ENCODE data around the gene RNF17. TPM values are rescaled to one million over a fixed set of nuclear protein-coding genes. Genes with fewer than 3 reads are reported as not detected.
A peak's percentile ranks its signal among the peaks of the same experiment; 100 is the strongest.

Gene RNF17
- total RNA-seq, 1 donor from 2014 or later, result not detected

DNA sequence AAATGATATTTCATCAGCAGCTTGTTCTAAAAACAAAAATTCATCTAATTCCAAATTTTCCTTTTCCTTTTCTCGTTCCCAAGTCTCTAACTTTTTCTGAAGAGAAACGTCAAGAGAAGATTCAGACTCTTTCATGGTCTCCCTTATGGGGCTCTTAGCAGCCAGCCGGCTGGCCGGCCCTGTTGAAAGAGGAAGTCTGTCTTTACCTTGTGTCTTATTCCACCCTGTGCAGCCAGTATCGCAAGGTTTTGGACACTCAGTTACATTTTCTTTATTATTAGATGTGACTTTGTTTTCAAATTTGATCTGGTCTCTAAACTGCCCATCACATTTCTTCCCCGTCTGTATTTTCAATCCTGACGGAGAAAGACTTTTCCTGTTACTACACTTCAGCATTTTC is 142.3 kb downstream of the RNF17 start:
- peaks cover 11% of the 10 kb centered on the region for H3K4me1 Mint-ChIP-seq (ENCODE audit: low read depth)
- DNase-seq (ENCODE audit: low spot score), result no peak
- H3K27ac Mint-ChIP-seq (ENCODE audit: unreplicated experiment), result no peak overlapping the region
- H3K4me3 Mint-ChIP-seq (ENCODE audit: unreplicated experiment), result no peak overlapping the region
- TF ChIP-seq, protein P1, sequence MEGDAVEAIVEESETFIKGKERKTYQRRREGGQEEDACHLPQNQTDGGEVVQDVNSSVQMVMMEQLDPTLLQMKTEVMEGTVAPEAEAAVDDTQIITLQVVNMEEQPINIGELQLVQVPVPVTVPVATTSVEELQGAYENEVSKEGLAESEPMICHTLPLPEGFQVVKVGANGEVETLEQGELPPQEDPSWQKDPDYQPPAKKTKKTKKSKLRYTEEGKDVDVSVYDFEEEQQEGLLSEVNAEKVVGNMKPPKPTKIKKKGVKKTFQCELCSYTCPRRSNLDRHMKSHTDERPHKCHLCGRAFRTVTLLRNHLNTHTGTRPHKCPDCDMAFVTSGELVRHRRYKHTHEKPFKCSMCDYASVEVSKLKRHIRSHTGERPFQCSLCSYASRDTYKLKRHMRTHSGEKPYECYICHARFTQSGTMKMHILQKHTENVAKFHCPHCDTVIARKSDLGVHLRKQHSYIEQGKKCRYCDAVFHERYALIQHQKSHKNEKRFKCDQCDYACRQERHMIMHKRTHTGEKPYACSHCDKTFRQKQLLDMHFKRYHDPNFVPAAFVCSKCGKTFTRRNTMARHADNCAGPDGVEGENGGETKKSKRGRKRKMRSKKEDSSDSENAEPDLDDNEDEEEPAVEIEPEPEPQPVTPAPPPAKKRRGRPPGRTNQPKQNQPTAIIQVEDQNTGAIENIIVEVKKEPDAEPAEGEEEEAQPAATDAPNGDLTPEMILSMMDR (IDR thresholded peaks at IDR 0.05), result no peak
- H3K27me3 Mint-ChIP-seq (ENCODE audit: low read depth), result no peaks in the 10 kb centered on the region
- no peaks in the 10 kb centered on the region for H3K9me3 Mint-ChIP-seq (ENCODE audit: low read depth)
- H3K36me3 Mint-ChIP-seq (ENCODE audit: low read depth), result peaks cover 13% of the 10 kb centered on the region

DNA sequence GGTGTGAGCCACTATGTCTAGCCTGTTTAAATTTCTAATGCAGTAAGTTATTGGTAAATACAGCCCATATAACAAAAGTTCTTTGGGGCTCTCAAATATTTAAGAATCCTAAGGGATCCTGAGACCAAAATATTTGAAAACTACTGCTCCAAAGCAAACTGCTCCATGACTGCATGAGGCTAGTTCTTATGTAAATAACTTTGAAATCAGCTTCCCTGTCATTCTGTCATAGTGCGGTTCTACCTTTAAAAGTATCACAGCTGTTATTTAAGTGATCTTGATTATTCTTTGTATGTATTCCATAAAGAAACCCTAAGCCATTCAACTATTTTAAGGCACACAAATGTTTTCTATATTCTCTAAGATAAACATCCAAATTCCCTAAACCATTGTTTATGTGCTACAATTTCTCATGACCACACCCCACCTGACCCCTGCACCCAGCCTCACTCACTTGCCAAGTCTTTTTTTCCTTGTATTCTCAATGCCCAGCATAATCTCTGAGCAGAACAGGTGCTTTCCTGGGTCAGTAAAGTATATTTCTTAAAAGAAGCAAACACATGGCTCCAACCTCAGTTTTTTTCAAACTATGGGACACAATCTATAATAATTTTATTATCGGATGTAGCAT is 146.6 kb downstream of the RNF17 start:
- Mint-ChIP-seq H3K36me3 (ENCODE audit: low read depth) (peaks cover 11% of the 10 kb centered on the region), H3K27ac (ENCODE audit: unreplicated experiment) (peak overlapping the region; percentile 50), H3K9me3 (ENCODE audit: low read depth) (no peaks in the 10 kb centered on the region), H3K4me1 (ENCODE audit: low read depth) (peaks cover 9% of the 10 kb centered on the region), H3K27me3 (ENCODE audit: low read depth) (no peaks in the 10 kb centered on the region), H3K4me3 (ENCODE audit: unreplicated experiment) (no peak overlapping the region)
- DNase-seq (ENCODE audit: low spot score), result no peak
- TF ChIP-seq, protein P1 (IDR thresholded peaks at IDR 0.05), result no peak

DNA sequence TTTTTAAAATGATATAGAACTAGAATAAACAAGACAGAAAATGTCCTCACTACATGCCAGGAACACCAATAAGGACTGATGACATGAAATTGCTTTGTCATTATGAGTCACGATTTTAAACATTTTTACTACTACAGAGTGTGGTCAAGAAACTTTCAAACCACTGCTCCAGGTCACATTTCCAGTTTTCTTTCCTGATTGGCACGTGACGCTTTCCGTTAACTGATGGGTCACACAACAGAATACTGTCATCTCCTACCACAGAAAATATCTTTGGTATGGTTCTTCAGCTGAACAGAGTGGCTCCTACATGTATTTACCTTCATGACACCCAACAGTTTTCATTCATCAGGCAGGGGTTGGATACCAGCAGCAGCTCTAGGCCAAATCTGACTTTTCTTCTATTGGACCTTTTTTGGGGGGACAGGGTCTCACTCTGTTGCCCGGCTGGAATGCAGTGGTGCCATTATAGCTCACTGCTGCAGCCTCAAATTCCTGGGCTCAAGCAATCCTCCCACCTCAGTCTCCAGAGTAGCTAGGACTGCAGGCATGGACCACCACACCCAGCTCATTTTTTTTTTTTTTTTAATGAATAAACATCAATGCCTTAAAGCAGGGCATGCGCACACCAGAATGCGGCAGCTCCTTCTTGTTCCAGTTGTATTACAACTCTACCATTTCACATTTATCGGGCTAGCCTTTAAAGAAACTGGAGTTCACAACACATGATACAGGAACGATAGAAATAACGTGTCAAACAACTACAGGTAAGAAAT is 147.4 kb downstream of the RNF17 start:
- Mint-ChIP-seq H3K4me1 (ENCODE audit: low read depth) (peaks cover 9% of the 10 kb centered on the region), H3K36me3 (ENCODE audit: low read depth) (peaks cover 7% of the 10 kb centered on the region), H3K4me3 (ENCODE audit: unreplicated experiment) (no peak overlapping the region), H3K27me3 (ENCODE audit: low read depth) (no peaks in the 10 kb centered on the region), H3K9me3 (ENCODE audit: low read depth) (no peaks in the 10 kb centered on the region), H3K27ac (ENCODE audit: unreplicated experiment) (peak overlapping the region; percentile 50)
- TF ChIP-seq, protein P1 (IDR thresholded peaks at IDR 0.05), result no peak
- DNase-seq (ENCODE audit: low spot score), result no peak

DNA sequence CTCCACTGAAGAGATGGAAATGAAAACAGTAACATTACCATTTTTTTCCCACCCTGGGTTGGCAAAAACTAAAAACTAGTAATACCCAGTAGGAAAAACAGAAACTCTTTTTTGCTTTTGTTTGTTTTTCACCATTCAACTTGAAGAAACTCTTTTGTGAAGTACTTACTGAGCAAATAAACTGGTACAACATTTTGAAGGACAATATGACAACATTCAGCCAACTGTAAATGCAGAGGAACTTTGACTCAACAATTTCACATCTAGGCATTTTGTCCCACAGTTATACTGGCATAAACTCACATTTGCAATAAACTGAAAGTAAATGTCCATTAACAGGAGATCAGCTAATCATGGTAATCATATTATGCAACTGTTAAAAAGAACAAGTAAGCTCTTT is 152.5 kb downstream of the RNF17 start:
- Mint-ChIP-seq H3K9me3 (ENCODE audit: low read depth) (no peaks in the 10 kb centered on the region), H3K27ac (ENCODE audit: unreplicated experiment) (no peak overlapping the region), H3K4me3 (ENCODE audit: unreplicated experiment) (no peak overlapping the region), H3K36me3 (ENCODE audit: low read depth) (peaks cover 1% of the 10 kb centered on the region), H3K27me3 (ENCODE audit: low read depth) (no peaks in the 10 kb centered on the region), H3K4me1 (ENCODE audit: low read depth) (peaks cover 6% of the 10 kb centered on the region)
- DNase-seq (ENCODE audit: low spot score), result no peak
- TF ChIP-seq, protein P1 (IDR thresholded peaks at IDR 0.05), result no peak

DNA sequence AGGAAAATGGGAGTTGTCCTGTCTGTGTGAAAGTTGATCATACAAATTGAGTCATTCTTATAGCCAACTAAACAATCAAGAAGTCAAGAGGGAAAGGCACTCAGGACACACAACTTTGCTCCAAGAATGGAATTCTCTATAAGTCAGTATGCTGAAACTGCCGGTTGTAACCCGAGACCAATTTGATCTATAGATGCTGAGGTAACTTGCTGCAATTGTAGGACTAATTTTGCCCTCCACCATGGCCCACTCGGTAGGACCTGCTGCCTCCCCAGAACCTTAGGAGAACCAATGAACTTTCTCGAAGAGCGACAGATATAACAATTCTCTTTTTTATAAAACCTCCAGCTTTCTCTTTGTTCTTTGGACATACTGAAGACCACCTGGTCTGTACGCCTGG is 157.0 kb downstream of the RNF17 start:
- Mint-ChIP-seq H3K27me3 (ENCODE audit: low read depth) (no peaks in the 10 kb centered on the region), H3K36me3 (ENCODE audit: low read depth) (no peaks in the 10 kb centered on the region), H3K9me3 (ENCODE audit: low read depth) (no peaks in the 10 kb centered on the region), H3K4me1 (ENCODE audit: low read depth) (peaks cover 17% of the 10 kb centered on the region), H3K4me3 (ENCODE audit: unreplicated experiment) (no peak overlapping the region), H3K27ac (ENCODE audit: unreplicated experiment) (no peak overlapping the region)
- no peak for DNase-seq (ENCODE audit: low spot score)
- TF ChIP-seq, protein P1 (IDR thresholded peaks at IDR 0.05), result no peak
